NCI-H2107 treated with DMSO at 0.1 percent for 48 hours (cell line): Measurements from ENCODE around the gene LAIR2.
A peak's percentile ranks its signal among the peaks of the same experiment; 100 is the strongest.
"Not testable (repeated sequence)": the region's sequence is repeated elsewhere in the genome, so short reads cannot be mapped to it uniquely, and the experiment has no call there.

ENCODE experiments used
- DNase-seq: peaks from one replicate; lab custom pipeline; 2025; ENCODE audit not compliant: unreplicated experiment; lab: John Stamatoyannopoulos, UW

LAIR2 gene

GRCh38 chr19:54464630-54465425, 37.8 kb upstream of the LAIR2 start:
- DNase-seq = no peak

- no peak for DNase-seq
Observed at GRCh38 chr19:54465426-54466109, 37.1 kb upstream of the LAIR2 start.

- DNase-seq = not testable (repeated sequence)
Observed at GRCh38 chr19:54466110-54466480, 36.5 kb upstream of the LAIR2 start.

- DNase-seq = no peak
Observed at GRCh38 chr19:54469496-54469934, 33.1 kb upstream of the LAIR2 start.

GRCh38 chr19:54470276-54470887, 32.2 kb upstream of the LAIR2 start:
- no peak for DNase-seq

- no peak for DNase-seq
Observed at GRCh38 chr19:54470991-54471782, 31.4 kb upstream of the LAIR2 start.

GRCh38 chr19:54473071-54473891, 29.4 kb upstream of the LAIR2 start, which contains the start of gene CDC42EP5:
TSS of gene CDC42EP5 (minus strand) at chr19:54473296. CDS start at chr19:54465547, 7,749 bp downstream.
- no peak for DNase-seq

- no peak for DNase-seq
Observed at GRCh38 chr19:54473892-54474372, 28.7 kb upstream of the LAIR2 start.

GRCh38 chr19:54475706-54476105, 26.9 kb upstream of the LAIR2 start:
- no peak for DNase-seq

GRCh38 chr19:54477650-54478049, 25.0 kb upstream of the LAIR2 start:
- no peak for DNase-seq

- peak; percentile 3 for DNase-seq
Observed at GRCh38 chr19:54478677-54479266, 23.9 kb upstream of the LAIR2 start.

- DNase-seq = no peak
Observed at GRCh38 chr19:54480051-54480450, 22.6 kb upstream of the LAIR2 start.

- peak; percentile 14 for DNase-seq
Observed at GRCh38 chr19:54481326-54481930, 21.2 kb upstream of the LAIR2 start.

- no peak for DNase-seq
Observed at GRCh38 chr19:54482889-54483288, 19.7 kb upstream of the LAIR2 start.

- no peak for DNase-seq
Observed at GRCh38 chr19:54484451-54484850, 18.2 kb upstream of the LAIR2 start.

- no peak for DNase-seq
Observed at GRCh38 chr19:54485851-54486250, 16.8 kb upstream of the LAIR2 start.

GRCh38 chr19:54489341-54489740, 13.3 kb upstream of the LAIR2 start:
- no peak for DNase-seq

- no peak for DNase-seq
Observed at GRCh38 chr19:54489766-54490165, 12.9 kb upstream of the LAIR2 start.

GRCh38 chr19:54492568-54492967, 10.1 kb upstream of the LAIR2 start:
- no peak for DNase-seq
